PC-3 (cell line): ENCODE results near the gene TMEM97. TPM values are rescaled to one million over a fixed set of nuclear protein-coding genes. Genes with fewer than 3 reads are reported as not detected.

ENCODE experiments used
- ATAC-seq: fragments of 200-7000 bp; cut with Tn5 transposase; 2 replicates; pipeline ENCODE4 v1.9.1; 2020; ENCODE audit warnings: mild to moderate bottlenecking, moderate library complexity
- BruUV-seq: library from RNA; stranded (reverse); fragments of 400-500 nt; replicated peaks from 2 replicates; lab custom pipeline; 2021; lab: Mats Ljungman, UMichigan
- CTCF ChIA-PET: fragments of 300-600 bp; sonication (Branson Sonifier 250); formaldehyde crosslinking; loops from one replicate; lab custom pipeline; 2022; ENCODE audit warnings: antibody characterized with exemption; lab: Charles Lee
- POLR2A ChIA-PET: fragments of 300-600 bp; sonication (Branson Sonifier 250); formaldehyde crosslinking; loops from one replicate; lab custom pipeline; 2022; ENCODE audit warnings: antibody characterized with exemption; ENCODE audit not compliant: unreplicated experiment; lab: Charles Lee
- DNase-seq: peaks from one replicate; pipeline ENCODE4 v3.0.0-alpha.2; 2015
- H2AFZ ChIP-seq: fragments of 300-600 bp; sonication (generic); 2 replicates; pipeline ENCODE4 v1.6.0; 2016; ENCODE audit warnings: antibody characterized with exemption, low read length
- H3F3A ChIP-seq: fragments of 300-600 bp; sonication (generic); one replicate; pipeline ENCODE4 v1.6.0; 2017; ENCODE audit warnings: antibody characterized with exemption, low read length, control low read depth, mild to moderate bottlenecking; ENCODE audit not compliant: unreplicated experiment
- H3K27ac ChIP-seq: fragments of 300-600 bp; sonication (generic); 2 replicates; pipeline ENCODE4 v1.5.1; 2016; ENCODE audit warnings: mild to moderate bottlenecking, low read length
- H3K27me3 ChIP-seq: fragments of 300-600 bp; sonication (generic); 2 replicates; pipeline ENCODE4 v1.6.1; 2016; ENCODE audit warnings: low read length, mixed read lengths
- H3K36me3 ChIP-seq: fragments of 300-600 bp; sonication (generic); 2 replicates; pipeline ENCODE4 v1.6.1; 2016; ENCODE audit warnings: low read depth, mixed run types, low read length, mixed read lengths
- H3K4me1 ChIP-seq: fragments of 300-600 bp; sonication (generic); 2 replicates; pipeline ENCODE4 v1.5.1; 2016; ENCODE audit warnings: low read length; ENCODE audit not compliant: insufficient read depth
- H3K4me2 ChIP-seq: fragments of 300-600 bp; sonication (generic); 2 replicates; pipeline ENCODE4 v1.6.0; 2016; ENCODE audit warnings: low read length
- H3K4me3 ChIP-seq: fragments of 300-600 bp; sonication (generic); 2 replicates; pipeline ENCODE4 v1.5.1; 2016; ENCODE audit warnings: mild to moderate bottlenecking, low read length, mixed read lengths
- H3K79me2 ChIP-seq: fragments of 300-600 bp; sonication (generic); 2 replicates; pipeline ENCODE4 v1.6.1; 2017; ENCODE audit warnings: low read length, mixed read lengths
- H3K9ac ChIP-seq: fragments of 300-600 bp; sonication (generic); 2 replicates; pipeline ENCODE4 v1.6.0; 2016; ENCODE audit warnings: mild to moderate bottlenecking, low read length
- H3K9me2 ChIP-seq: fragments of 300-600 bp; sonication (generic); replicated peaks from 2 replicates; pipeline ENCODE4 v1.6.1; 2016; ENCODE audit warnings: mixed run types, low read length, mixed read lengths
- H3K9me3 ChIP-seq: fragments of 300-600 bp; sonication (generic); 2 replicates; pipeline ENCODE4 v1.6.1; 2016; ENCODE audit warnings: low read length, mixed read lengths
- H4K20me1 ChIP-seq: fragments of 300-600 bp; sonication (generic); 2 replicates; pipeline ENCODE4 v1.6.1; 2016; ENCODE audit warnings: low read length, mixed read lengths
- CTCF ChIP-seq: fragments of 300-600 bp; sonication (generic); conservative IDR thresholded peaks from 2 replicates; pipeline ENCODE4 v1.5.1; 2017; ENCODE audit warnings: antibody characterized with exemption, low read depth, mild to moderate bottlenecking, low read length
- EZH2 ChIP-seq: fragments of 300-600 bp; sonication (generic); IDR thresholded peaks from one replicate; pipeline ENCODE4 v1.6.1; 2017; ENCODE audit warnings: antibody characterized with exemption, mild to moderate bottlenecking, low read length; ENCODE audit not compliant: unreplicated experiment
- EZH2phosphoT487 ChIP-seq: fragments of 300-600 bp; sonication (generic); IDR thresholded peaks from 2 replicates; pipeline ENCODE4 v1.6.1; 2018; ENCODE audit warnings: mild to moderate bottlenecking, antibody characterized with exemption, low read length, borderline replicate concordance
- intact Hi-C: fragments of 100-400 bp; cut with micrococcal nuclease; formaldehyde crosslinking; loops from 2 replicates; pipeline ENCODE4 v1.9.0; 2023
- total RNA-seq: library from RNA; depleted of rRNA; stranded (reverse); fragments of >200 nt; gene quantifications from 2 replicates; pipeline ENCODE4 v1.2.3, GENCODE V29; 2014

TMEM97 gene
- total RNA-seq, 1 experiment from 2014 or later, result 40.5 TPM

GRCh38 chr17:28367641-28368305 lies 48.8 kb downstream of the TMEM97 start:
- ATAC-seq (no peak), DNase-seq (no peak)
- Histone ChIP-seq H3K9ac (no peak overlapping the region), H3K27ac (no peak overlapping the region), H3K9me2 (no peaks in the 10 kb centered on the region), H4K20me1 (no peaks in the 10 kb centered on the region), H3K36me3 (no peaks in the 10 kb centered on the region), H3K9me3 (no peaks in the 10 kb centered on the region), H2AFZ (no peak overlapping the region), H3K4me1 (no peaks in the 10 kb centered on the region), H3F3A (no peaks in the 10 kb centered on the region), H3K79me2 (no peaks in the 10 kb centered on the region), H3K27me3 (no peaks in the 10 kb centered on the region), H3K4me3 (no peak overlapping the region), H3K4me2 (no peak overlapping the region)
- no TSS peak for BruUV-seq
- TF ChIP-seq EZH2 (no peak), EZH2phosphoT487 (no peak), CTCF (no peak)
- intact Hi-C loops, result loop anchor here (2.0 kb wide), 1 partner anchor 49 kb away; no protein-coding TSS in a partner anchor
- POLR2A ChIA-PET, result no interaction called here
- CTCF ChIA-PET, result interaction anchor here (0.6 kb wide), 1 partner anchor 1149 kb away, joined by 4 read pairs; no protein-coding TSS in a partner anchor

GRCh38 chr17:28368306-28368831 lies 49.4 kb downstream of the TMEM97 start:
- TF ChIP-seq CTCF (no peak), EZH2phosphoT487 (no peak)
- CTCF ChIA-PET, result interaction anchor here (0.6 kb wide), 1 partner anchor 1150 kb away, joined by 4 read pairs; no protein-coding TSS in a partner anchor
- H3F3A ChIP-seq, result no peaks in the 10 kb centered on the region
- H3K4me2 ChIP-seq, result no peak overlapping the region
- BruUV-seq, result no TSS peak
- no peaks in the 10 kb centered on the region for H3K36me3 ChIP-seq
- H3K9ac ChIP-seq, result no peak overlapping the region
- H3K27ac ChIP-seq, result no peak overlapping the region
- H2AFZ ChIP-seq, result no peak overlapping the region
- ATAC-seq (no peak), DNase-seq (no peak)
- no peak overlapping the region for H3K4me3 ChIP-seq
- no peaks in the 10 kb centered on the region for H3K9me2 ChIP-seq
- H3K27me3 ChIP-seq, result no peaks in the 10 kb centered on the region
- H4K20me1 ChIP-seq, result no peaks in the 10 kb centered on the region
- H3K79me2 ChIP-seq, result no peaks in the 10 kb centered on the region
- POLR2A ChIA-PET, result no interaction called here
- intact Hi-C loops, result no loop called here
- H3K9me3 ChIP-seq, result no peaks in the 10 kb centered on the region
- no peaks in the 10 kb centered on the region for H3K4me1 ChIP-seq
